GM12801 (cell line): Measurements from ENCODE around the gene FHL3.

ENCODE experiments used
- CTCF ChIP-seq: IDR thresholded peaks from one replicate; pipeline ENCODE4 v1.5.1; 2011; ENCODE audit warnings: control low read depth; ENCODE audit not compliant: insufficient read length; ENCODE audit errors: extremely low read depth

The FHL3 gene

GRCh38 chr1:38046884-38047602 is 41.7 kb upstream of the FHL3 start:
- no peak for TF ChIP-seq CTCF

DNA sequence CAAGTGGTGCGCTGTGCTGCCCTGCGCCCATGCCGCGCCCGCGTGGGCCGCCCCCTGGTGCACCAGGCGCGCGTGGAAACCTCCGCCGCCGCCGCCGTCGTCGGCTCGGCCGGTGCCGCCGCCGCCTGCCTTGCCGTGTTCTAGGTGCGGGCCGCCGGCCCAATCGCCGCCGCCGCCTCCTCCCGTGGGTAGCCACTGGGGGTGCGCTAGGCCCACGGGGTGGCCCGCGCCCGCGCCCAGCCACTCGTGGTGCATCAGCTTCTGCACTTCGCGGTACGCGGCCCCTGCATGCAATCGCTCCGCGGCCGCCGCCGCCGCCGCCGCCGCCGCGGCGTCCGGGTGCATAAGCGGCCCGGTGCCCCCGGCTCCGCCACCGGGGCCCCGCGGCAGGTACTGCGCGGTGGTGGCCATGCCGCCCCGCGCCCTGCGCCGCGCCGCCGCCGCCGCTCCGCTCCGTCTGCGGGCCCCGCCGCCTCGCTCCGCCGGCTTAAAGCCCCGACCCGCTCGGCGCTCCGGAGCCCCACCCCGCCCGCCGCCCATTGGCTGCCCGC is 41.1 kb upstream of the FHL3 start, which contains the start of gene POU3F1:
TSS of gene POU3F1 (minus strand) at position 461 of the 551 bp plus-strand sequence. CDS start at position 411, 50 bp downstream.
- TF ChIP-seq CTCF = no peak

DNA sequence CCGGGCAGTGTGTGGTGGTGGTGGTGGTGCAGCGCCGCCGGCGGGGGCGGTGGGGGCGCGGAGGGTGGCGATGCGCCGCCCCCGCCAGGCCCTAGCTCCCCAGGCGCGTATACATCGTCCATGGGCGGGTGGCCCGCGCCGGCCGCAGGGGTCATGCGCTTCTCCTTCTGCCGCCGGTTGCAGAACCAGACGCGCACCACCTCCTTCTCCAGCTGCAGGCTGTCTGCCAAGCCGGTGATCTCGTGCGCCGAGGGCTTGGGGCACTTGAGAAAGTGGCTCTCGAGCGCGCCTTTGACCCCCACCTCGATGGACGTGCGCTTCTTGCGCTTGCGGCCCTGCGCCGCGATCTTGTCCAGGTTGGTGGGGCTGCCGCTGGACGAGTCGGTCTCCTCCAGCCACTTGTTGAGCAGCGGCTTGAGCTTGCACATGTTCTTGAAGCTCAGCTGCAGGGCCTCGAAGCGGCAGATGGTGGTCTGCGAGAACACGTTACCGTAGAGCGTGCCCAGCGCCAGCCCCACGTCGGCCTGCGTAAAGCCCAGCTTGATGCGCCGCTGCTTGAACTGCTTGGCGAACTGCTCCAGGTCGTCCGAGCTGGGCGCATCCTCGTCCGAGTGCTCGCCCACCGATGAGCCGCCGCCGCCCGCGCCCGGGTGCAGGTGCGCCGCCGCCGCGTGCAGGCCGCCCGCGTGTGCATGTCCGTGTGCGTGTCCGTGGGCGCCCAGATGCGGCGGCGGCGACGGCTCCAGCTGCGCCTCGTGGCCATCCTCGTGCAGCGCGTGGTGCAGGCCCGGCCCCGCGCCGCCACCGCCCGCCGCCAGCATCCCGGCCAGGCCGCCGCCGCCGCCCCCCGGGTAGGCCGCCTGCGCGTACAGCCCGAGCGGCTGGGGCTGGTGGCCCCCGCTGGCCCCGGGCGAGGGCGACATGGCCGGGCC is 40.4 kb upstream of the FHL3 start:
- TF ChIP-seq CTCF = no peak

GRCh38 chr1:38044221-38045215 is 39.2 kb upstream of the FHL3 start:
- no peak for TF ChIP-seq CTCF

DNA sequence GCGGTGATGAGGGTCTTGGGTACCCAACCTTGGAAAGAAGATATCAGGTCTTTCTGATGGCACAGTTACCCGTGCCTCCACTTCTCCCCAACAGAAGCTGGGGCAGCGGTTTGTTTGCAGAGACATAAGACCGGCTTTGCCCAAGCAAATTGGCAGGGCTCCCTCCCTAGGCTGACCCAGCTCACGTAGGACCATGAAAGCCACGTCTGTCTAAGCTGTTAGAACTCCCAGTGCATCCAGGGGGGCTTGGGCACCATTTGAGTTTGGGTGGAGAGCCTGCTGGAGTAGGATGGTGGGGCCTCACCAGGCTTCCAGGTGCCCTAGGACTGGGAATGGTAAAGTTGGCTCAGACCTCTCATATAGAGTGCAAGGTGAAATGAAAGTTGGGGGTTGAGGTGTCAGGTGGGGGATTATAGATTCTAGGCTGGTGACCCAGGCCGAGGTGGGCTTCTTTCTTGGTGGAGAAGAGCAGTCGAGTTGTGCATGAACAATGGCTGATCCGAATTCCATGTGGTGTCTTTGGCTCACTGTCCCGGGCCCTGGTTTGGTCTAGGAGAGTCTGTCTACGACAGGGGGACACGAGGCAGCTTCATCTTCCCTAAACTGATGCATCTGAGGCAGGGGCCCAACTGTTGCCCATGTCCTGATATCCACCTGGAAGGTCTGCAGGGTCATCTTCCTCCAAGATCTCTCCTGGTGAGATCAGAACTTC is 37.9 kb upstream of the FHL3 start:
- TF ChIP-seq CTCF = no peak

DNA sequence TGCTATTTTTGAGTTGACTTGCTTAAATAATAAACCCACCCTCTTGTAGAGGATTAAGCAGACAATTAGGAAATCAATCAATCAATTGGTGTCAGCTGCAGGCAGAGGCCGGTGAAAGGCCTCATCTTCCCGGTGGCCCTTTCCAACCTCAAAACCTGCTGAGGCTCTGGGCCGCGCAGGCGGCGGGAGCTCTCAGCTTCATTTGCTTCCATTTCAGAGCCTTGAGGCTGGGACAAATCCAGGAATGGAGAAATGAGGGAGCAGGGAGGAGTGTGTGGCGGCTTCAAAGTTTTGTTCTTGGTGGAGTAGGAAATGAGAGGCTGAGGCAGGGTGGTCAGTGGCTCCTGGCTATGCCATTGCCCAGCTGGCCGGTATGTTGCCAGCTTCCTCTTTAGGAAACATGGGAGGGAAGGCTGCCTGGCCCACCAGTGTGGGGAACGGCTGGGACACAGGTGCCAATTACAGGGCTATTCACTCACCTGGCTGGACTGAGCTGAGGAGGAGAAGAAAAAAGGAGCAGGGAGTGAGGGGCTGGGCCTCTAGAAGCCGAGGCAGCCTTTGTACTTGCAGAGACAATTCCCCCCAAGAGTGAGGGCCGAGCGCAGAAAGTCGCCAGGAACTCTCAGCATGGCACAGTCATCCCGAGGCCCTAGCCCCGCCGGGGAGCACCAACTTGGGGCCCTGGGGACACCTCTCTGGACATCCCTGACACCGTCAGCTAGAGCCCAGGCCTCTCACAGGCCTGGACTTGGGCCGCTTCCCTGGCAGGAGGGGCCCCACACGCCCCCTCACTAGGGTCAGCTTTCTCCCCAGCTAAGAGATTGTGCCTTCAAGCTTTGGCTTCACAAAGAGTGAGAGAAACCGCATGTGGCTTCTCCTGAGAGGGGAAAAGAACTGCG is 36.9 kb upstream of the FHL3 start:
- no peak for TF ChIP-seq CTCF
